ENCODE data around the gene DNER. TPM values are rescaled to one million over a fixed set of nuclear protein-coding genes. Genes with fewer than 3 reads are reported as not detected.

Gene DNER
- total and polyA plus RNA-seq, 4 donors: 56.5 to 446 (median 269) TPM

- peak in 5 of 6 donors; percentile 53 to 93 (median 69) for DNase-seq (ENCODE audit: low read depth in 4 of 6, low spot score in 6 of 6)
- H3K4me1 ChIP-seq (ENCODE audit: control insufficient read depth, insufficient read depth, low read length): peaks cover 18% of the 10 kb centered on the region
- no peaks in the 10 kb centered on the region for H3K9me3 ChIP-seq (ENCODE audit: control insufficient read depth, insufficient read depth, low read length)
- 37% methylated on average over 13 of the region's 20 CpGs for WGBS (ENCODE audit: insufficient coverage)
- peak overlapping the region; percentile 28 for H3K4me3 ChIP-seq (ENCODE audit: low read depth, low read length)
- no peak overlapping the region for H3K27ac ChIP-seq (ENCODE audit: low read depth, low read length)
- no peaks in the 10 kb centered on the region for H3K27me3 ChIP-seq (ENCODE audit: control insufficient read depth, insufficient read depth, low read length)
- peaks cover 22% of the 10 kb centered on the region for H3K36me3 ChIP-seq (ENCODE audit: control insufficient read depth, insufficient read depth, low read length)
These were observed 127.3 kb downstream of the DNER start for GRCh38 chr2:229586746-229587705.

- peaks cover 14% of the 10 kb centered on the region for H3K4me1 ChIP-seq (ENCODE audit: control insufficient read depth, insufficient read depth, low read length)
- WGBS (ENCODE audit: insufficient coverage): 92% methylated on average over 4 of the region's 7 CpGs
- H3K36me3 ChIP-seq (ENCODE audit: control insufficient read depth, insufficient read depth, low read length): peaks cover 22% of the 10 kb centered on the region
- H3K27me3 ChIP-seq (ENCODE audit: control insufficient read depth, insufficient read depth, low read length): no peaks in the 10 kb centered on the region
- H3K9me3 ChIP-seq (ENCODE audit: control insufficient read depth, insufficient read depth, low read length): no peaks in the 10 kb centered on the region
- no peak overlapping the region for H3K27ac ChIP-seq (ENCODE audit: low read depth, low read length)
- H3K4me3 ChIP-seq (ENCODE audit: low read depth, low read length): no peak overlapping the region
- no peak for DNase-seq (ENCODE audit: low read depth in 4 of 6, low spot score in 6 of 6)
These were observed 128.3 kb downstream of the DNER start for GRCh38 chr2:229586012-229586411.

- Histone ChIP-seq H3K4me1 (ENCODE audit: control insufficient read depth, insufficient read depth, low read length) (peaks cover 8% of the 10 kb centered on the region), H3K9me3 (ENCODE audit: control insufficient read depth, insufficient read depth, low read length) (no peaks in the 10 kb centered on the region), H3K27me3 (ENCODE audit: control insufficient read depth, insufficient read depth, low read length) (no peaks in the 10 kb centered on the region), H3K4me3 (ENCODE audit: low read depth, low read length) (no peak overlapping the region), H3K27ac (ENCODE audit: low read depth, low read length) (no peak overlapping the region), H3K36me3 (ENCODE audit: control insufficient read depth, insufficient read depth, low read length) (peaks cover 19% of the 10 kb centered on the region)
- no peak for DNase-seq (ENCODE audit: low read depth in 4 of 6, low spot score in 6 of 6)
- WGBS (ENCODE audit: insufficient coverage): 50% methylated on average over 2 of the region's 7 CpGs
These were observed 132.2 kb downstream of the DNER start for GRCh38 chr2:229582151-229582550.

- H3K9me3 ChIP-seq (ENCODE audit: control insufficient read depth, insufficient read depth, low read length): no peaks in the 10 kb centered on the region
- 54% methylated on average over 4 of the region's 8 CpGs for WGBS (ENCODE audit: insufficient coverage)
- H3K4me3 ChIP-seq (ENCODE audit: low read depth, low read length): no peak overlapping the region
- H3K4me1 ChIP-seq (ENCODE audit: control insufficient read depth, insufficient read depth, low read length): no peaks in the 10 kb centered on the region
- no peaks in the 10 kb centered on the region for H3K27me3 ChIP-seq (ENCODE audit: control insufficient read depth, insufficient read depth, low read length)
- peaks cover 2% of the 10 kb centered on the region for H3K36me3 ChIP-seq (ENCODE audit: control insufficient read depth, insufficient read depth, low read length)
- DNase-seq (ENCODE audit: low read depth in 4 of 6, low spot score in 6 of 6): no peak
- no peak overlapping the region for H3K27ac ChIP-seq (ENCODE audit: low read depth, low read length)
These were observed 136.1 kb downstream of the DNER start for GRCh38 chr2:229578052-229578846.

GRCh38 chr2:229575569-229576315, 138.6 kb downstream of the DNER start:
- no peak for DNase-seq (ENCODE audit: low read depth in 4 of 6, low spot score in 6 of 6)
- H3K4me1 ChIP-seq (ENCODE audit: control insufficient read depth, insufficient read depth, low read length): no peaks in the 10 kb centered on the region
- no CpG with 5 or more reads among the region's 4 CpGs for WGBS (ENCODE audit: insufficient coverage)
- H3K36me3 ChIP-seq (ENCODE audit: control insufficient read depth, insufficient read depth, low read length): peaks cover 4% of the 10 kb centered on the region
- no peaks in the 10 kb centered on the region for H3K27me3 ChIP-seq (ENCODE audit: control insufficient read depth, insufficient read depth, low read length)
- no peaks in the 10 kb centered on the region for H3K9me3 ChIP-seq (ENCODE audit: control insufficient read depth, insufficient read depth, low read length)
- H3K4me3 ChIP-seq (ENCODE audit: low read depth, low read length): no peak overlapping the region
- no peak overlapping the region for H3K27ac ChIP-seq (ENCODE audit: low read depth, low read length)

- WGBS (ENCODE audit: insufficient coverage): no CpG with 5 or more reads among the region's 5 CpGs
- Histone ChIP-seq H3K36me3 (ENCODE audit: control insufficient read depth, insufficient read depth, low read length) (peaks cover 4% of the 10 kb centered on the region), H3K4me1 (ENCODE audit: control insufficient read depth, insufficient read depth, low read length) (no peaks in the 10 kb centered on the region), H3K4me3 (ENCODE audit: low read depth, low read length) (no peak overlapping the region), H3K9me3 (ENCODE audit: control insufficient read depth, insufficient read depth, low read length) (no peaks in the 10 kb centered on the region), H3K27me3 (ENCODE audit: control insufficient read depth, insufficient read depth, low read length) (no peaks in the 10 kb centered on the region), H3K27ac (ENCODE audit: low read depth, low read length) (no peak overlapping the region)
- no peak for DNase-seq (ENCODE audit: low read depth in 4 of 6, low spot score in 6 of 6)
These were observed 141.7 kb downstream of the DNER start for GRCh38 chr2:229572507-229573271.

GRCh38 chr2:229571243-229571642, 143.1 kb downstream of the DNER start:
- Histone ChIP-seq H3K9me3 (ENCODE audit: control insufficient read depth, insufficient read depth, low read length) (no peaks in the 10 kb centered on the region), H3K36me3 (ENCODE audit: control insufficient read depth, insufficient read depth, low read length) (peaks cover 4% of the 10 kb centered on the region), H3K27me3 (ENCODE audit: control insufficient read depth, insufficient read depth, low read length) (no peaks in the 10 kb centered on the region), H3K4me3 (ENCODE audit: low read depth, low read length) (no peak overlapping the region), H3K4me1 (ENCODE audit: control insufficient read depth, insufficient read depth, low read length) (no peaks in the 10 kb centered on the region), H3K27ac (ENCODE audit: low read depth, low read length) (no peak overlapping the region)
- DNase-seq (ENCODE audit: low read depth in 4 of 6, low spot score in 6 of 6): peak in 1 of 6 donors; percentile 23
- WGBS (ENCODE audit: insufficient coverage): 86% methylated on average over 6 of the region's 7 CpGs

- Histone ChIP-seq H3K27me3 (ENCODE audit: control insufficient read depth, insufficient read depth, low read length) (no peaks in the 10 kb centered on the region), H3K36me3 (ENCODE audit: control insufficient read depth, insufficient read depth, low read length) (peaks cover 4% of the 10 kb centered on the region), H3K4me1 (ENCODE audit: control insufficient read depth, insufficient read depth, low read length) (no peaks in the 10 kb centered on the region), H3K9me3 (ENCODE audit: control insufficient read depth, insufficient read depth, low read length) (no peaks in the 10 kb centered on the region), H3K4me3 (ENCODE audit: low read depth, low read length) (no peak overlapping the region), H3K27ac (ENCODE audit: low read depth, low read length) (no peak overlapping the region)
- no peak for DNase-seq (ENCODE audit: low read depth in 4 of 6, low spot score in 6 of 6)
- WGBS (ENCODE audit: insufficient coverage): 86% methylated on average over 1 of the region's 2 CpGs
These were observed 148.0 kb downstream of the DNER start for GRCh38 chr2:229566370-229566769.

Measured in spinal cord (tissue), 10 donors.